SU-DHL-6 (cell line): ENCODE data around the gene PLXNB1.

Experiments used
- EZH2phosphoT487 ChIP-seq: fragments of 200-600 bp; sonication (generic), shearing (Covaris generic); conservative IDR thresholded peaks from 2 replicates; pipeline ENCODE4 v1.6.1; 2018; ENCODE audit warnings: mild to moderate bottlenecking, antibody characterized with exemption, low read length, moderate library complexity, mixed read lengths
- TF ChIP-seq, protein P1 (sequence below): fragments of 200-600 bp; sonication (generic); IDR thresholded peaks from one replicate; pipeline ENCODE4 v1.5.1; 2017; ENCODE audit warnings: antibody characterized with exemption, mild to moderate bottlenecking, low read length, moderate library complexity; ENCODE audit not compliant: insufficient read depth, poor library complexity, severe bottlenecking

- TF ChIP-seq, protein P1, sequence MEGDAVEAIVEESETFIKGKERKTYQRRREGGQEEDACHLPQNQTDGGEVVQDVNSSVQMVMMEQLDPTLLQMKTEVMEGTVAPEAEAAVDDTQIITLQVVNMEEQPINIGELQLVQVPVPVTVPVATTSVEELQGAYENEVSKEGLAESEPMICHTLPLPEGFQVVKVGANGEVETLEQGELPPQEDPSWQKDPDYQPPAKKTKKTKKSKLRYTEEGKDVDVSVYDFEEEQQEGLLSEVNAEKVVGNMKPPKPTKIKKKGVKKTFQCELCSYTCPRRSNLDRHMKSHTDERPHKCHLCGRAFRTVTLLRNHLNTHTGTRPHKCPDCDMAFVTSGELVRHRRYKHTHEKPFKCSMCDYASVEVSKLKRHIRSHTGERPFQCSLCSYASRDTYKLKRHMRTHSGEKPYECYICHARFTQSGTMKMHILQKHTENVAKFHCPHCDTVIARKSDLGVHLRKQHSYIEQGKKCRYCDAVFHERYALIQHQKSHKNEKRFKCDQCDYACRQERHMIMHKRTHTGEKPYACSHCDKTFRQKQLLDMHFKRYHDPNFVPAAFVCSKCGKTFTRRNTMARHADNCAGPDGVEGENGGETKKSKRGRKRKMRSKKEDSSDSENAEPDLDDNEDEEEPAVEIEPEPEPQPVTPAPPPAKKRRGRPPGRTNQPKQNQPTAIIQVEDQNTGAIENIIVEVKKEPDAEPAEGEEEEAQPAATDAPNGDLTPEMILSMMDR: peak; percentile 61
- TF ChIP-seq EZH2phosphoT487: no peak
Observed at GRCh38 chr3:48400824-48401433, 29.0 kb downstream of the PLXNB1 start.
